GM21723 (cell line): ENCODE results near the gene ATG13.
"Not testable (repeated sequence)": the region's sequence is repeated elsewhere in the genome, so short reads cannot be mapped to it uniquely, and the experiment has no call there.

Experiments used
- ATAC-seq: cut with Tn5 transposase; IDR thresholded peaks from one replicate; pipeline ENCODE4 v1.9.1; 2021; ENCODE audit warnings: mild to moderate bottlenecking, moderate library complexity; ENCODE audit not compliant: unreplicated experiment

ATG13 gene

DNA sequence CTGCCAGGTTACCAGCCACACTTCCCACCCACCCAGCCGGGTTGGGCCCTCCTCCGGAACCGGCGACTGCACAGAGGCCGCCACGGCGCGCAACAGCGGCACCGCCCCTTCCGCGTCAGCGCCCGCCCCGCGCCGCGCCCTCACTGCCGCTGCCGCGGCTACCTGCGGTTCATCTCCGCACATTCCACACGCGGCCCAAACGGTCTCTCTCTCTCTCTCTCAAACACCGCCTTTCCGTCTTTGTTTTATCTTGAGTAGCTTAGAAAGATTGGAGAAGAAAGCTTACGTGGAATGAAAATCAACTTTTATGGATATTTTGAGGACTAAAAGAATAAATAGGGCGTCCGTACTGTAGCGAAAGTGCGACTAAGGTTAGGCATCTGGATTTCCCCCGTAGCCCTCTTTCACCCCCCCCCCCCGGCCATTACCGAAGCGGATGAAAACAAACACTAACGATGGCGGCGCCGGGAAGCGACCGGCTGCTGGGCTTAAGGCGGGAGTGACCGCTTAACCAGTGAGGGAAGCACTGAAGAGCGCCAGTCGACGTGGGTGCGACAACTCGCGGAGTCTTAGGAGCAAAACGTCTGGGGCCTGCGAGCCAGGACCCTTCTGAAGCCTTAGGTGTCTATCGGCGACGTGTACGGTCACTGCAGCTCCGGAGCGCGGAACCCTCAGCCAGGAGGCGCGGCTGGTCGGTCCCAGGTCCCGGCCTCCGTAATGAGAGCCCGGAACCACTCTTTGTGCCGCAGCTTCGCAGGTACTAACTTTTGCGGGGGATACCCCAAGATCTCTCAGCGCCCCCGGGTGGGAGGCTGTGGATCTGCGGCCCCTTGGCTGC is at the start of gene ATG13, which contains the start of gene HARBI1:
TSS of gene ATG13 (plus strand) at position 420 of the 838 bp plus-strand sequence. CDS start 26,739 bp downstream, outside the sequence.
TSS of gene HARBI1 (minus strand) at position 94 of the 838 bp plus-strand sequence. CDS start 990 bp downstream, outside the sequence.
- peak; percentile 92 for ATAC-seq

DNA sequence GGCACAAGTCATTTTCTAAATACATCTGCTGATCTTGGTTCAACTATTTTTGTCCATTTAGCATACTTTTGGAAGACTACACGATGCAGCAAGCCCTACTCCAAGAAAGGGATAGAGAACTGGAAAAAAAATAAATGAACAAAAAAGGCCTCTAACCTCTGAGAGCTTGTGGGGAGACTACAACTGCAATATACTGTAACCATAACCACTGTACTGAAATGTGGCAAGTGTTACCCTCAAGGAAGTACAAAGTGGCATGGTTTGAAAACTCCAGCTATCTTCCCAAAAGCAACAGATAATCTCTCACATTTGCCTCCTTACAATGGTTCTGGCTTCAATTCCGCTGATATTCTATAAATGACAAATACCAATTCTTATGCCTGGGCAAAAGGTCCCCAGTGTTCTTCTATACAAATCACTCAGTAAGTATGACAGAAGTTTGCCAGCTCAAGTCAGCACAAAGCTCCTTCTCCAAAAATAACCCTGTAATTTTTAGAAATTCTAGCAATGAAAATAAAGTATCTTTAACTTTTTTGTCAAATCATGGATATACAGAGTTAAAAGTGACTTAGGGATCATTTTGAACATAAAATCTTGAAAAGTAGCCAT is 46.5 kb upstream of the ATG13 start:
- no peak for ATAC-seq

DNA sequence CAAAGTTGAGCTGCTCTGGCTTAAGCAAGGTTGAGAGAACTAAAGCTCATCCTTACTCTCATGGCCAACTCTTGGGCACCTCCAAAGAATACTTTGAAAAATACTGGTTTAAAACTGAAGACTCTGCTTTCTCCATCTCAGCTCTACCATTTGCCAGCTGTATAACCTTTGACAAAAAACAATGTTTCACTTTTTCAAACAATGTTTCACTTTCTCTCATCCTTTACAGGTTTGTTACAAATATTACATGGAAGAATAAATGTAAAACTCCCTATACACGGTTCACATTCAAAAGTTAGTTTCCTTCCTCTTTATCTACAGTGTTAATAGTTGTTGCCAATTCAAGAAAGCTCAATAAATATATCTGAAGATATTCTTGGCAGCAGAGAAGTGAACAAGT is 42.7 kb upstream of the ATG13 start:
- no peak for ATAC-seq

DNA sequence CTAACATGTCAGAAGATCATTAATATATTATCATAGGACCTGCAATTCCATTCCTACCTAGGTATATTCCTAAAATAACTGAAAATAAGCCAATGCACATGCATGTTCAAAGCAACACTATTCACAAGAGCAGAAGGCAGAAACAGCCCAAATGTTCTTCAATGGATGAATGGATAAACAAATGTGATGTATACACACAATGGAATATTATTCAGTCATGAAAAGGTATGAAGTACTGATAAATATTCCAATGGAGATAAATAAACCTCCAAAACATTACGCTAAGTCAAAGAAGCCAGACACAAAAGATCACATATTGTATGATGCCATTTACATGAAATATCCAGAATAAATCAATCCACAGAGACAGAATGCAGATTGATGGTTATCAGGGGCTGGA is 40.3 kb upstream of the ATG13 start:
- no peak for ATAC-seq

DNA sequence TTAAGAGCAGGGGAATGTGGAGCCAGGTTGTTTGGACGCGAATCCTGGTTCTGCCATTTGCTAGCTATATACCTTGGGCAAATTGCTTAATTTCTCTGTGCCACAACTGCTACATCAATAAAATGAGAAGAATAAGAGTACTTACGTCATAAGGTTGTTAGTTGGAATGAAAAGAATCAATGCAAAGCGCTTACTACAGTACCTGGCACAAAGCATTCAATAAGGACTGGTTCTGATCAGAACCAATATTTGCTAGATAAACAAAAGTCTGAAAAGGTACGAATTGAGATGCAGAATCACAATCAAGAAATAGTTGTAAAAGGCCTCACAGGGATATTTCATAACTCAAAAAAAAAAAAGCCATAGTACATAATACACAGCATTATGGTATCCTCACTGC is 34.8 kb upstream of the ATG13 start:
- ATAC-seq: no peak

DNA sequence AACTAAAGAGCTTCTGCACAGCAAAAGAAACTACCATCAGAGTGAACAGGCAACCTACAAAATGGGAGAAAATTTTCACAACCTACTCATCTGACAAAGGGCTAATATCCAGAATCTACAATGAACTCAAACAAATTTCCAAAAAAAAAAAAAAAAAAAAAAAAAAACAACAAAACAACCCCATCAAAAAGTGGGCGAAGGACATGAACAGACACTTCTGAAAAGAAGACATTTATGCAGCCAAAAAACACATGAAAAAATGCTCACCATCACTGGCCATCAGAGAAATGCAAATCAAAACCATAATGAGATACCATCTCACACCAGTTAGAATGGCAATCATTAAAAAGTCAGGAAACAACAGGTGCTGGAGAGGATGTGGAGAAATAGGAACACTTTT is 33.8 kb upstream of the ATG13 start:
- ATAC-seq: not testable (repeated sequence)

DNA sequence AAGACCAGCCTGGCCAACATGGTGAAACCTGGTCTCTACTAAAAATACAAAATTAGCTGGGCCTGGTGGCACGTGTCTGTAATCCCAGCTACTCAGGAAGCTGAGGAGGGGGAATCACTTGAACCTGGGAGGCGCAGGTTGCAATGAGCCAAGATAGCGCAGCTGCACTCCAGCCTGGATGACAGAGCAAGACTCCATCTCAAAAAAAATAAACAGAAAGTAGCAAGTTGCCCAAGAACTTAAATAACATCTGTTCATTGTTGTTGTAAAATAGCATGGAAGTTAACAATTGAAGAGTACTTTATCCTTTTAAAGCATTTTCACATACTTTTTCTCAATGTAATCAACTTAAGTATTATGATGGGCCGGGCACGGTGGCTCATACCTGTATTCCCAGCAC is 29.2 kb upstream of the ATG13 start:
- no peak for ATAC-seq

DNA sequence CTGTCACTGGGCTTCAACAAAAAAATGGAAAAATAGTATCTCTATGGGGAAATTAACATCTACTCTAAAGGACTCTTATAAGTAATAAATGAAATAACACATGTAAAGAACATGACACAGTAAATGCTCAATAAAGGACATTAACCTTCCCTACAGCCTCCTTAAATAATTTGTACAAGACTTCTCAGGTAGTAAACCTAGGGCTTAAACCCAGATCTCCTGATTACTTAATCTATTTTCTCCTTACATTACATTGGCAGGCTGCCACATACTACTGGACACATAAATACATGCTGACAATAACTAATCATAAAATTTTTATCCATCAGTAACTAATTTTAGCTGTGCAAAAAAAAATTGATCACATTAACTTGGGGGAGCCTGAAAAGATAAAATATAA is 28.4 kb upstream of the ATG13 start:
- ATAC-seq: no peak

DNA sequence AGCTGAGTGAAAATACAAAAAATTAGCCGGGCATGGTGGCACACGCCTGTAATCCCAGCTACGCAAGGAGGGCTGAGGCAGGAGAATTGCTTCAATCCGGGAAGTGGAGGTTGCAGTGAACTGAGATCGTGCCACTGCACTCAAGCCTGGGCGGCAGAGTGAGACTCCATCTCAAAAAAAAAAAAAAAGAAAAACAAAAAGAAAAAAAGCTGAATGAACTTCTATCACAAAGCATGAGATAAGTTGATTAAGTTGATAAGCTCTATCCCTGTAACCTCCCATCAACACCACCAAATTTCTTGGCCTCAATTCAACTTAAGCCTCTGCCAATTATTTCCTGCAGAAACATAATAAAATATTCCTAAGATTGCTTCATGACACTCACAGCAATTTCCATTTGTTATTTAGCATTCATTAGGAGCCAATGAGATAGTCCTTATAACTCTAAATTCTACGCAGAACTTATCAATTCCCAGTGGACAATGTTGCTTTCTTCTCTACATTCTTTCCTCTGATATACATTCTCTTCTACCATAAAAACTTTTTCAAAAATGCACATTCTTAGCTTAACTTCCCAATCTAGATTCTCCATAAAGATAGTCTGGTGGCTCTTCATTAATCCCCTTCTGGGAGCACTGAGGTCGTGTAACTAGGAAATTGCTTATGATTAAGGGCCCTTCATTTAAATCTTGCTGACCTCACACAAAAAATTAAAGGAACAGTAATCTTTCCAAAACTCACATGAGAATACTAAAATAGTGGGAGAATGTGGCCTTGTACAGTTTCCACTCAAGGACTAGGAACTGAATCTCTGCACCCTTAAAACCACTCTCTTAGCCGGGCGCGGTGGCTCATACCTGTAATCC is 26.4 kb upstream of the ATG13 start:
- no peak for ATAC-seq

DNA sequence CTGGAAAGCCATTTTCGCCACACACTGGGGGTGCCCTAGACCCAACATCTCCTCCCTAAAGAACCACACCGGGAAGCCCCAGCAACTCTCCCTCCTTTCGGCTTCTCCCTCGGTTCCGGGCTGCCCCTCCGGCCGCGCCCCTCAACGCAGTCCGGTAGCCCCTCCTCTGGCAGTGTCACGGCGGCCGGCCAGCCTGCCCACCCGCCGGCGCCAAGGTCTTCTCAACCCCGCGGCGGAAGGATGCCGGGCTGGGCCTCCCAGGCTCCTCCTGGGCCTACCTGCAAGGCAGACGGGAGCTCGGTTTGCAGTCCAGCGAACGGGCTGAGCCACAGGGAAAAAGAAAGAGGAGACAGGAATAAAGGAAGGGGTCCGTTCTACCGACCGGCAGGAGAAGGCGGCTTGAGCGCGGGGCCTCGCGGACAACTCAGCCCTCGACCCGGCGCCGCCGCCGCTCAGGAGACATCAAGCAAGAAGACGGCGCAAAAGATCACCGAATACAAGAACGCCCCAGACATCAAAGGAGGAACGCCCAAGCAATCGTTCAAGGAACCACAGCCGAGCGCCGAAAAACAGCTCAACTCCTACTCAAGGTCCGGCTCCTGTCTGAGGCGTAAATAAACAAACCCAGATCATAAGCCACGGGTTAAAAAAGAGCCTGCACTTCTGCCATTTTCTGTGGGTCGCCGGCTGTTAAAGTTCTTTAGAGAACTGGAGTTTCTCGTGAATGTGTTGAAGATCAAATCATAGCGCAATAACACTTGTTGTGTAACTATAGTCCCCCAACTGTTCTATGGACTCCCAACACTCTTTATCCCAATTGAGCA is 23.6 kb upstream of the ATG13 start, which contains the start of gene AMBRA1:
TSS of gene AMBRA1 (minus strand) at position 474 of the 824 bp plus-strand sequence. CDS start 45,643 bp downstream, outside the sequence.
- ATAC-seq: peak; percentile 82

DNA sequence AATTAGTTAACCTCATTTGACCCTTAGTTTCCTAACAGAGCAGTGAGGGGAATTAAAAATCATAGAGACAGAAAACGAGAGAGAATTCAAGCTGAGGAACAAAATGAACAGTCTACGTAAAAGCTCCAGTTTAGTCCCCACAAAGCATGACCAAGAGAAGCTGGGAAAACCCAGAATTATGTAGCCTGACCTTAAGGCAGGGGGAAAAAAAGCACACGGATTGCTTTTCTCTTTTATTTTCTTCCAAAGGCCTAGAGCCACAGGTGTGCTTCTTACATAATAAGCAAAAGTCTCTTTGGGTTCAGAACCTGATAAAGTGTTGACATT is 23.0 kb upstream of the ATG13 start:
- ATAC-seq: no peak

DNA sequence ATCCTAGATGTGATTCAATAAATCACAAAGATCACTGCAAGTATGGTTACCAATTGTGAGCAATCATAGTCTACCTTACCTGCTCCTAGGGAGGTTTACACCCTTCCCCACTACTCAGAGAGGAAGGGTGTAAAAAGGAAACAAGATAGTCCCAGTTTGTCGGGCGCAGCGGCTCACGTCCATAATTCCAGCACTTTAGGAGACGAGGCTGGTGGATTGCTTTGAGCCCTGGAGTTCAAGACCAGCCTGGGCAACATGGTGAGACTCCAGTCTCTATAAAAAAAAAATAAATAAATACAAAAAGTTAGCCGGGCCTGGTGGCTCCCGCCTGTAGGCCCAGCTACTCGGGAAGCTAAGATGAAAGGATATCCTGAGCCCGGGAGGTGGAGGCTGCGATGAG is 22.6 kb upstream of the ATG13 start:
- no peak for ATAC-seq

DNA sequence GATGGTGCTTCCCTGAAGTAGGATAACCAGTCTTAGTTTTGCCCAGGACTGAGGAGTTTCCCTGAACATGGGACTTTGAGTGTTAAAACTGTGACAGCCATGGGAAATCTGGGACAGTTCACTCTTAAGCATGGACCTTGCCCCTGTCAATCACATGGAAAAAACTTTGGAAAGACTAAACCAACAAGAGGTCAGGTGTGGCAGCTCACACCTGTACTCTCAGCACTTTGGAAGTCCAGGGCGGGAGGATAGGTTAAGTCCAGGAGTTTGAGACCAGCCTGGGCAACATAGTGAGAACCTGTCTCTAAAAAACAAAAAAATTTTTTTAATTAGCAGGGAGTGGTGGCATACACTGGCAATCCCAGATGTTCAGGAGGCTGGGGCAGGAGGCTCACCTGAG is 20.2 kb upstream of the ATG13 start:
- no peak for ATAC-seq

DNA sequence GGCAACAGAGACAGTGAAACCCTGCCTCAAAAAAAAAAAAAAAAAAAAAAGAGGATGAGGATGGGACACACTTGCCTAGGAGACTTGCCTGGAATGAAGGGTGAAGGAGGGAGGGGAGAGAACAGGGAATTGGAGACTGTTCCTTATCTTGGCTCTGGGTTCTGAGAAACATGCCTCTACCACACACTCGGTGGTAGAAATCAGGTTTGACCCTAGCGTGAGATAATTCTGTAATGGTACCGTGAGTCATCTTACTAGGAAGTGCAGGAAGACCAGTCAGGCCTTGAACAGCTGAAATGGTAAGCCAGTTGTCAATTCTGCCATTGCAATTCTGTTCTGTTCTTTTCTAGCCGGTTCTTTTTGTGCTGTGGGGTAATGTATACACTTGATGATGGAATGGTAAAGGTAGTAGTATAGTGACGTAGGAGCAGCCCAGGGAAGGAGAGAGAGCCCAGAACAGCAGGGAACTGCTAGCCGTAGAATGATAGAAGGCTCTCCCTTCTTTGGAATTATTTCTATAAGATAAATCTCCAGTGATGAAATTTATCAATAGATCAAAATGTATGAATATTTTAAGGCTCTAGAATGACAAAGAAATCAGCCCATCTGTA is 19.6 kb upstream of the ATG13 start:
- no peak for ATAC-seq

DNA sequence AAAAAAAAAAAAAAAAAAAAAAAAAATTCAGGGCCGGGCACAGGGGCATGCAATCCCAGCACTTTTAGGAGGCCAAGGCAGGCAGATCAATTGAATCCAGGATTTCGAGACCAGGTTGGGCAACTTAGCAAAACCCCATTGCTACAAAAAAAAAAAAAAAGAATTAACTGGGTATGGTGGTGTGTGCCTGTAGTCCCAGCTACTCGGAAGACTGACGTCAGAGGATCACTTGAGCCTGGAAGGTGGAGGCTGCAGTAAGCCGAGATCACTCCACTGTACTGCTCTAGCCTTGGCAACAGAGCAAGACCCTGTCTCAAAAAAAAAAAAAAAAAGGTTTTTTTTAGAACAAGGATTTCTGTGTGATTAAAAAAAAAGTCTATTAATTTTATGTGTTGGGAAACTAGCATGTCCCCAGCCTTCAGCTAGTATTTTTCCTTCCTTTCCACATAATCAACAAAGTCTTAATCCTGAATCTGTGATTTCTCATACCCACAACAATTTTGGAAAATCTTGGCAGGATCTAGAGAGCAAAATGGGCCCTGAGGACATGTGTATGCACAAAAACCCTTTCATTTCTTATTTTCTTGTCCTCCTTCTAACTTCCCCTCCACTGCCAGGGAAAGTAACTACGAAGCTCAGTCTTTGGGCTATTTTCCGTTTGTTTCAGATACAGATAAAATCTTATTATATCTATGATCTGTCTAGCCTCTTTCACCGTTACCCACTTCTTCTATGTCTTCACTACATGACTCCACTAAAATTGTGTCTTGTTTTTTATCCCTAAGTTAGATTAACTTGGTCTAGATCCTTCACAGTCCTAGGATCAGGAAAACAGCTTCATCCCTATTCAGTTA is 17.8 kb upstream of the ATG13 start:
- ATAC-seq: no peak

DNA sequence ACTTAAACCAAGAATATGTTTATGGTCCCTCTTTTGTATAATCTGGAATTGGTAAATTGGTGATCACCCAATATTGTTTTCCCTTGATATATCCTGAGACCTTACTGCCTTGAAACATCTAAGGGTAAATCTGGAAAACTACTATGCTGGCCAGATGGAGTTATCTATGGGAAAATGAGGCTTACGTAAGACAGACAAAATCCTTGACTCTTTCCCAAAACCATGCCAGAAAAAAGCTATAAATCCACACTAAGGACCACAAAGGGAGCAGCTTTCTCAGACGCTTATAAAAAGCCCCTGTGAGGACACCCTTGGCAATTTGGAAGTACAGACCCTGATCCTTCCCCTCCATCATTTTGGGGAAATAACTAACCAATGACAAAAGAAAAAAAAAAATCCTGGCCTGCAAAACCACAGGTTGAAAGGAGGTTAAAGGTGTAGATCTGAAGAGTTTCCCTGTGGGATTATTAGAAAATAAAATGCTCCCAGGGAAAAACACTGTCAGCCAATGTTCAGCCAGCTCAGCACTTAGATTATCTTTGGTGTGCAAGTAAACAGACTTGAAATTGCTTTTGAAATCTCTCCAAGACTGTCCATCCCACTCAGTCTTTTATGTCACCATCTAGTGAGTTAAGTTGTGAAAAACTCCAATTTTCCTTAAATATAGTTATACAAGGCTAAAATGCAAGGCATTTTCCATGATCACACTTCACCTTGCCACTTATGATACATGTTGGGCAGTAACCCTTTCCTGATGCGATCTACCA is 17.0 kb upstream of the ATG13 start:
- no peak for ATAC-seq

DNA sequence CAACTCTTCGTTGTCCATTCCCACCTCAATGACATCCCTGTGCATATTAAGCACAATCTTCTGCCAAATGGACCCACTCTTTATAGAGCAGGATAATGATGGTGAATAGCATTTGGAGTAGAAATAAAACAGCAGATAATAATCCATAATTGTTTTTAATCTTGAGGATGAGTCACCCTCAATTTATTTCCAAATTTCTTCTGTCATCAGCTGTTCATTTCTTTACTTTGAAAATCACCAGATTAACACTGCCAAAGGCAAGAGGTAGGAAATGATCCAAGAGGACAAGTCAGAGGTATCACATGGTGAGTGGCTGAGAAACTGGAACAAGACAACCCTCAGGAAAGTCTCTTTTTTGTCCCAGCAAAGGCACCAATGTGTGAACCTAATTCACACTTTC is 16.2 kb upstream of the ATG13 start:
- ATAC-seq: no peak

DNA sequence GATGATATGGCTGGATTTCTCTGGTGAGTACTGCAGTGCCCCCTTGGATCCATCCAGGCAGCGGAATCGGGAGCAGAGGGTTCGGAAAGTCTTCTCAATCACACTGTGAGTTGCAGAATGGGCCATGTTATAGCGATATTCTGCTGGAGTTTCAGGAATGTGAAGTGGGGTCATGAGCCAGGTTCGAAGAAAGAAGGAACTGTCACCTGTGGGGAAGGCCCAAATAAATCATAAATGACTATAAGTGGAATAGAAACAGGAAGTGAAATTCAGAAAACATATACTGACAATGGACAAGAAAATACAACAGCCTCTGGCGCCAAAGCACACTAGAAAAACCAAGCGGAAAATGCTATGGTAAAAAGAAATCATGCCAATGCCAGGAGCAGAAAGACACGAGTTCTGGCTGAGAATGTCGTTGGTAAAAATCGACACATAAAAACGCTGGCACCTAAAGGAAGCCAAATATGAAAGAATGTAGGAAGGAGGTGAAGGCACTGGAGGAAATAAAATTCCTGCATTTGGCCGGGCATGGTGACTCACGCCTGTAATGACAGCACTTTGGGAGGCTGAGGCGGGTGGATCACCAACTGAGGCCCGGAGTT is 13.5 kb upstream of the ATG13 start:
- no peak for ATAC-seq
